HG03045 (cell line): ENCODE results near the gene DNER.

Experiments used
- ATAC-seq: cut with Tn5 transposase; IDR thresholded peaks from one replicate; pipeline ENCODE4 v1.9.1; 2021; ENCODE audit warnings: mild to moderate bottlenecking, moderate library complexity; ENCODE audit not compliant: unreplicated experiment

DNER gene

GRCh38 chr2:229445019-229445418, 269.3 kb downstream of the DNER start:
- ATAC-seq: no peak

GRCh38 chr2:229443546-229444268, 270.6 kb downstream of the DNER start:
- no peak for ATAC-seq

- no peak for ATAC-seq
These were observed 271.2 kb downstream of the DNER start for GRCh38 chr2:229443141-229443540.

DNA sequence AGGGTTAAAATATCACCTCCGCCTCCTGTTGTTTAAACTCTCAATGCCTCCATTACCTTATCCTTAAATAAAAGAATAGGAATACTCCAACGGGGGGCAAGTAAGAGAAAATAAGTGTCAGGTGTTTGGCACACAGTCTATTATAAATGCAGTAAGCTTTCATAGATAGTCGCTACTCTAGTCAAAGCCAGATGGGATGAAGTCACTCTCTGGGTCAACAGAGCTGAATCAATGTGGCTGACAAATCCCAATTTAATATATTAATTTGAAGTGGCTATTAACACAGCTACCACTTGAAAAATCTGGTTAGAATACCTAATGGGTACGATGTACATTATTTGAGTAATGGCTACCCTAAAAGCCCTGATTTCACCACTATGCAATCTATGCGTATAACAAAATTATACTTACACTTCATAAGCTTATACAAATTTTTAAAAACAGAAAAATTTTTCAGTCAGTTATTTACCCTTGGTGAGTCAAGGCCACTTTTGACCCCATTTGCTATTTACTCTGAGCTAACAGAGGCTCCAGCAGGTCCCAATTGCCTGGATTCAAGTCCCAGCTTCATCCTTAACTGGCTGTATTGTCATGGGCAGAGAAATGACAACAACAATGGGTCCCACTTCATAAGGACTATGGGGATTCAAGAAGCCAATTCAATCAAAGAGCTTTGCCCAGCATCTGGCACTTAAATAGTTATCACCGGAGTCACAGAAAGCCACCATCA, 275.8 kb downstream of the DNER start:
- ATAC-seq: no peak

DNA sequence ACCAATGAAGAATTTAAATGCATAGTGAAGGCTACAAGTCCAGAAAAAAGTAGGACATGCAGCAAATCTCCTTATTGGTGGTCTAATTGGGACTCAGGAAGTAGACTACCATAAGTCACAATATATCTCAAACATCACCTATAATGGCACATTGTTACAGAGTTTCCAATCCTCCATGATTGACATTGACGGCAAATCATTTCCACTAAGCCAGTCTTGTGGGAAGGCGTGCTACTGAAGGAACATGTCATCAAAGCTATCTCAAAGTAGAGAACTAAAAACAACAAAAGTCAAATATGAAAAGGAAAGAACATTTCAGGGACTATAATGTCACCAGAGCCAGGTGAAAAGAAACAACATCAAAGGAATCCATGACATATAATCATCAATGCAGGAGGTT, 276.9 kb downstream of the DNER start:
- ATAC-seq: no peak

DNA sequence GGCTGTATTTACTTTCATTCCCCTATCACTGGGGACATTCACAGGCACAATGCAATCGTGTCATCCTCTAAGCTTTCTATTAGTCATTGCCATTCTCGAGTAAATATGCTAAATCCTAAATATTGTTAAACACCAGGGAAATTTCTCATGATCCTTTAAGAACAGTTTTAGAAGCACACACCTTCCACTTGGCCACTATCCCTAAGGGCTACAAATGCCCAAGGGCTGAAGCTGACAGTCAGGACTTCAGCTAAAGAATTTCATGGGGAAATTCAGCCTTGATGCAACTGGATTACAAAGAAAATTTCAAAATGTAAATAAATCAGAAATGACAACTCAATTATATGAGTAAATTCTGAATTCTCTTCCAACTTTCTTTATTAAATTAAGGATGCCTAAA, 280.2 kb downstream of the DNER start:
- no peak for ATAC-seq

DNA sequence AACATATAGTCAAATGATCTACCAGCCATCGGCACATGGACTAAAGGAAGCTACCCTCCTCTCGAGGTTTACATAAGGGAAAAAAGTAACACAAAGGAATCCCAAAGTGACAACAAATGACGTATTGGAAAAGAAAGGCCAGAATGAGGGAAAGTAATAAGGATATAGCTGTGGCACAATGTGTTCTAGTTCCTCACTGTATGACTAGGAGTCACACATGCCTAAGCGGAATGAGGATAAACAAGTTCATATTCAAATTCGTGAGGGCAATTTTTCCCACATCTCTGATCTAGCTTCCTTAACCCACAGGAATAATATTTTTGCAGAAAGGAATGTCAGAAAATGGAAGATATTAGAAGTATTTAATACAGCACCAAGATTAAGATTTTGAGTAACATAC, 281.0 kb downstream of the DNER start:
- ATAC-seq: no peak

GRCh38 chr2:229431327-229431954, 282.9 kb downstream of the DNER start:
- ATAC-seq: no peak

DNA sequence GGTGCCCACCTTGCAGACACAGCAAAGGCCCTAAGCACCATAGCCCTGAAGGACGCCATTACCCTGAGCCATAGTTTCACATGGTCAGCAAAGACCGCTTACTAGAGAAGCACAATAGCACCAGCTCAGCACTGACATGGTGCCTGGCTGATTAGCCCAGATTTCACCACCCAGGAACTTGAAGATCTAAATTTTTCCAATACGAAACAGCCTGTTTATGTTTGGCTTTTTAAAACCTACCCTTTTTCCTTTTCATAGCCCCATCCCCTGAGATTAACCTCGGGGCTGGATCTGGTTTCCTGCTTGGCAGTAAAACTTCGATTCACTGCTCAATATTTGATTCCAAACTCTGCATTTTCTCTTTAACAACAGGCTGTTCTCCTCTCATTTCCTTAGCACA, 284.8 kb downstream of the DNER start:
- no peak for ATAC-seq

DNA sequence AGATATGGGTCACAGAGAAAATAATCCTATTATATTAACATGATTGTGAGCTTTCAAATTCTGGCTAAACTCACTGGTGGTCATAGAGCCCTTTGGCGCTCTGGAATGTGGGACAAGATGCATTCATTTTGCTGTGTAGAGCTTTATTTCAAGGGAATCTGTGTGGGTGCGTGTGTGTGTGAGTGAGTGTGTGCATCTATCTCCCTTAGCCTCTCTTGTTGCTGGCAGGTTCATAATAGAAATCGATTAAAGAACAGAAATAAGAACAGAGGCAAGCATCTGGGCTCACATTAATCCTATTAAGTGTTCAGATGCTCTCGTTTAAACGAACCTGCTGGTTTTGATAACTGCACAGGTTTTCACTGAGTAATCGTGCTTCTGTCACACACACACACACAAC, 287.9 kb downstream of the DNER start:
- no peak for ATAC-seq

- no peak for ATAC-seq
These were observed 288.8 kb downstream of the DNER start for GRCh38 chr2:229425598-229425997.

- ATAC-seq: no peak
These were observed 292.3 kb downstream of the DNER start for GRCh38 chr2:229422063-229422462.

GRCh38 chr2:229419158-229419557, 295.2 kb downstream of the DNER start:
- no peak for ATAC-seq

- ATAC-seq: no peak
These were observed 296.4 kb downstream of the DNER start for GRCh38 chr2:229417916-229418315.

GRCh38 chr2:229417176-229417575, 297.2 kb downstream of the DNER start:
- no peak for ATAC-seq

DNA sequence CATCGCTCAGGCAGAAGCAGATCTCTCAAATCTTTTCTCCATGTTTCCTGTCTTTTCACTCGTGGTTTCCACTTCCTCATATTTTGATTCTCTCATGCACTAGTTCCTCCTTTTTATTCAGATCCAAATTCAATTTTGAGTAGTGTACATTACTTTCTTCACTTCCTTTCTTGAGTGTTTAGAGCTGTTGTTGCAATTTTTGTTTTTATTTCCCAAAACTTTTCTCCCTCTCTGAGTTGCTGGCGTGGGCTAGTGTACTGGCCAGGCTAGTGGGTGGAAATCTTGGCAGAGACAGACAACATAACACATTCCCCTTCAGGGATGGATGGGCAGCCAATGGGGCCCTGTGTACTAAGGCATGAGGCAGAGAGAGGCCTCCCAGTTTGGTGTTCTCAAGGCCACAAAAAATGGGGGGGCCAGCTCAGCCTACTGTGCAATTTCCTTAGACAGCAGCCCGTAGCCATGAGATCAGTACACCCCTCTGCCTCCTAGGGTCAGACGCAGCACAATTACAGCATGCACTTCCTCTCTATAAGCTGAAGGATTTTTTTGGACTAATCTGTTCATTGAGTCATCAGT, 298.1 kb downstream of the DNER start:
- ATAC-seq: no peak

DNA sequence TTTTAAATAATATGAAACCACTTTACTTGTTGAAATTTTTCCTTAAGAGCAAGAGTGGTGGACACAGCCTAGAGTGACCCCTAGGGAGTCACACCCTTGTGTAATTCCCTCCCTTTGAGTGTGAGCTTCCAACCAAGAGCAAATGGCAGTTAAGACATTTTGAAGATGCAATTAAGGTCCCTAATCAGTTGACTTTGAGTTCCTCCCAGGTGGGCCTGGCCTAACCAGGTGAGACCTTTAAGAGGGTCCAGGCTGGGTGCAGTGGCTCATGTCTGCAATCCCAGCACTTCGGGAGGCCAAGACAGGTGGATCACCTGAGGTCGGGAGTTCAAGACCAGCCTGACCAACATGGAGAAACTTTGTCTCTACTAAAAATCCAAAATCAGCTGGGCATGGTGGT, 299.7 kb downstream of the DNER start:
- ATAC-seq: no peak

DNA sequence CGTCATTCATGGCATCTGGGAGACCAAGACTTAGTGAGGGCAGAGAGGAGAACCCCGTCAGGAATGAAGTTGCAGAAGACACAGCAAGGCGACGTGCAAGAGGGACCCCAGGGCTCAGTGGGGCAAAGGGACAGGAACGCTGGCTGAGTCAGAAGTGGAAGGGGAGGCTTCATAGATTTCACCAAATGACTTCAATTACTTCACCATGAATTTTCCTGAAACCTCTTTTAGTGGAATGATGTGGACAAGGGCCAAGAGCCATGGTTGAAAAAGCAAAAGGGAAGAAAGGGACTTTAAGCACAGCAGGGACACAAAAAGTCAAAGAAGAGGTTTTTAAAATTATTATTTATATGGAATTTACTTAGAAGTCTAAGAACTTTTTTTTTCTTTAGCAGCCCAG, 301.7 kb downstream of the DNER start:
- no peak for ATAC-seq

DNA sequence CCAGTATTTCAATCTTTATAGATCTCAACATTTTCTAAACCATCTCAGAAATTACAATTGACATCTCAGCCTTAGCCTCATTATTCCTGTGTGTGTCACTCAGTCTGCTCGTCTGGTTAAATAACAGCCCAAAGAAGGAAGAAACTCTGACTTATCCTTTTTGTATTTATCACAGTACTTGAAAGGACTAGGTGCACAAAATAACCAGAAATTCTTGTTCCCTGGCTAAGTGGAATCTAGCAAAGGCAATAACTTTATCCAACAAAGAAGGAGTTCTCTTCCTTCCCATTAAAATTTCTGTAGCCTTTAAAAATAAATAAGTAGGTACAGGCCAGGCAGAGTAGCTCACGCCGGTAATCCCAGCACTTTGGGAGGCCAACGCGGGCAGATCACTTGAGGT, 303.4 kb downstream of the DNER start:
- ATAC-seq: no peak

- ATAC-seq: no peak
These were observed 304.1 kb downstream of the DNER start for GRCh38 chr2:229410264-229410663.

- no peak for ATAC-seq
These were observed 304.6 kb downstream of the DNER start for GRCh38 chr2:229409751-229410181.

DNA sequence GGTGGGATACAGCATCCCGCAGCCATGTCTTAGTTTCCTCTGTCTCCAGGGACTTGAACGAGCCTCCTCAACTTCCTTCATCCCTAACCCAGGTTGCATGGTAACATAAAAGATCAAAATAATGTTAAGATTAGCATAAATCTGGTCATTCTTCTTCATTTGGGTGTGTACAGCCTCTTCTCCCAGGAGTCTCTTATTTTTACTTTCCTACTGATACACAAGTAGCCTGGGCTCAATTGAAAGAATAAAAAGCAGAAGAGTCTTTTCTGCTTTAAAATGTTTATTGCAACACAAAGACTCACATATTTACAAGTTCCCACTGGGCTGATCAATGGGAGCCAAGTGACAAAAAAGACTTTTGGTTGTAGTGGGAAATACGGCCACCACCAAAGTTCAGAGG, 305.4 kb downstream of the DNER start:
- ATAC-seq: no peak
